ENCODE measurements around the gene SH3RF3. TPM values are rescaled to one million over a fixed set of nuclear protein-coding genes. Genes with fewer than 3 reads are reported as not detected.

SH3RF3 gene
- total and polyA plus RNA-seq, 2 of the 13 experiments (the other 11 are each of a cell fraction or from before 2014, with no cell fraction given), result 0.04 TPM; not detected in 1

GRCh38 chr2:109503191-109503590 is 374.2 kb downstream of the SH3RF3 start:
- FAIRE-seq (no peak), ATAC-seq (no peak), DNase-seq (ENCODE audit: low spot score) (no peak)
- no peak overlapping the region for H3K27ac ChIP-seq (ENCODE audit: extremely low read length, insufficient read depth, low read length)
- no peak overlapping the region for H3K4me3 ChIP-seq (replicated peaks in 1 of 3; ENCODE audit: insufficient read depth in 1 of 3, low read depth in 2 of 3, low read length in 3 of 3)
- CTCF ChIA-PET (ENCODE audit: low intra/inter-chr PET ratio, low total read pairs), result no interaction called here
- H3K27me3 ChIP-seq (ENCODE audit: control insufficient read depth in 1 of 2, insufficient read depth in 2 of 2, low read length in 2 of 2), result peaks cover 4 to 24% of the 10 kb centered on the region in 2 experiments; a peak in 2 of 5 replicates
- whole genome bisulfite sequencing (ENCODE audit: low lambda C conversion rate), result 47% methylated on average over 5 of the region's 5 CpGs
- H3K9me3 ChIP-seq (ENCODE audit: low read length), result no peaks in the 10 kb centered on the region
- H3K4me1 ChIP-seq (ENCODE audit: insufficient read depth, low read length), result no peaks in the 10 kb centered on the region
- BruUV-seq (replicated peaks), result no TSS peak
- H4K20me1 ChIP-seq (ENCODE audit: insufficient read depth, low read length), result no peaks in the 10 kb centered on the region
- no peaks in the 10 kb centered on the region for H3K79me2 ChIP-seq (ENCODE audit: insufficient read depth, low read length)
- POLR2A ChIA-PET, result no interaction called here
- H2AFZ ChIP-seq (ENCODE audit: low read length), result no peak overlapping the region
- no peaks in the 10 kb centered on the region for H3K36me3 ChIP-seq (replicated peaks in 1 of 2; ENCODE audit: control insufficient read depth in 1 of 2, insufficient read depth in 2 of 2, low read length in 2 of 2)
- in situ Hi-C loops (cut with HindIII; ENCODE audit: extremely low pct_ligation_motif_present, low pct_unique_long_range_greater_than_20kb), result loop anchor here (5.0 kb wide), 1 partner anchor 376 kb away; the partner anchor contains the start of gene SH3RF3
- H3K4me2 ChIP-seq (ENCODE audit: low read depth, low read length), result no peak overlapping the region
- intact Hi-C loops (cut with micrococcal nuclease; ENCODE audit: unreplicated experiment), result no loop called here
- no peak overlapping the region for H3K9ac ChIP-seq (ENCODE audit: insufficient read depth, low read depth, low read length)
- TF ChIP-seq, protein P1, sequence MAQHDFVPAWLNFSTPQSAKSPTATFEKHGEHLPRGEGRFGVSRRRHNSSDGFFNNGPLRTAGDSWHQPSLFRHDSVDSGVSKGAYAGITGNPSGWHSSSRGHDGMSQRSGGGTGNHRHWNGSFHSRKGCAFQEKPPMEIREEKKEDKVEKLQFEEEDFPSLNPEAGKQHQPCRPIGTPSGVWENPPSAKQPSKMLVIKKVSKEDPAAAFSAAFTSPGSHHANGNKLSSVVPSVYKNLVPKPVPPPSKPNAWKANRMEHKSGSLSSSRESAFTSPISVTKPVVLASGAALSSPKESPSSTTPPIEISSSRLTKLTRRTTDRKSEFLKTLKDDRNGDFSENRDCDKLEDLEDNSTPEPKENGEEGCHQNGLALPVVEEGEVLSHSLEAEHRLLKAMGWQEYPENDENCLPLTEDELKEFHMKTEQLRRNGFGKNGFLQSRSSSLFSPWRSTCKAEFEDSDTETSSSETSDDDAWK (CRISPR knock-in tag; IDR thresholded peaks at IDR 0.05), result no peak
- TF ChIP-seq MYC (CRISPR knock-in tag; IDR thresholded peaks at IDR 0.05; ENCODE audit: borderline replicate concordance), result no peak
- TF ChIP-seq CBFB (CRISPR knock-in tag; IDR thresholded peaks at IDR 0.05), result no peak
- no peak for TF ChIP-seq ZSCAN12 (CRISPR knock-in tag; IDR thresholded peaks at IDR 0.05)
- no peak for TF ChIP-seq FUBP1 (CRISPR knock-in tag; IDR thresholded peaks at IDR 0.05; ENCODE audit: borderline replicate concordance)
- no peak for TF ChIP-seq ZNF782 (CRISPR knock-in tag; IDR thresholded peaks at IDR 0.05; ENCODE audit: borderline replicate concordance)
- no peak for TF ChIP-seq ZNF260 (CRISPR knock-in tag; IDR thresholded peaks at IDR 0.05; ENCODE audit: borderline replicate concordance, low read depth)
- TF ChIP-seq ZZZ3 (CRISPR knock-in tag; IDR thresholded peaks at IDR 0.05; ENCODE audit: borderline replicate concordance), result no peak
- TF ChIP-seq ZNF264 (CRISPR knock-in tag; IDR thresholded peaks at IDR 0.05), result no peak
- TF ChIP-seq GLI4 (CRISPR knock-in tag; IDR thresholded peaks at IDR 0.05; ENCODE audit: borderline replicate concordance), result no peak
- TF ChIP-seq, protein P2, sequence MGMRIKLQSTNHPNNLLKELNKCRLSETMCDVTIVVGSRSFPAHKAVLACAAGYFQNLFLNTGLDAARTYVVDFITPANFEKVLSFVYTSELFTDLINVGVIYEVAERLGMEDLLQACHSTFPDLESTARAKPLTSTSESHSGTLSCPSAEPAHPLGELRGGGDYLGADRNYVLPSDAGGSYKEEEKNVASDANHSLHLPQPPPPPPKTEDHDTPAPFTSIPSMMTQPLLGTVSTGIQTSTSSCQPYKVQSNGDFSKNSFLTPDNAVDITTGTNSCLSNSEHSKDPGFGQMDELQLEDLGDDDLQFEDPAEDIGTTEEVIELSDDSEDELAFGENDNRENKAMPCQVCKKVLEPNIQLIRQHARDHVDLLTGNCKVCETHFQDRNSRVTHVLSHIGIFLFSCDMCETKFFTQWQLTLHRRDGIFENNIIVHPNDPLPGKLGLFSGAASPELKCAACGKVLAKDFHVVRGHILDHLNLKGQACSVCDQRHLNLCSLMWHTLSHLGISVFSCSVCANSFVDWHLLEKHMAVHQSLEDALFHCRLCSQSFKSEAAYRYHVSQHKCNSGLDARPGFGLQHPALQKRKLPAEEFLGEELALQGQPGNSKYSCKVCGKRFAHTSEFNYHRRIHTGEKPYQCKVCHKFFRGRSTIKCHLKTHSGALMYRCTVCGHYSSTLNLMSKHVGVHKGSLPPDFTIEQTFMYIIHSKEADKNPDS (CRISPR knock-in tag; IDR thresholded peaks at IDR 0.05), result no peak
- TF ChIP-seq ZNF33A (CRISPR knock-in tag; IDR thresholded peaks at IDR 0.05; ENCODE audit: borderline replicate concordance), result no peak
- no peak for TF ChIP-seq PHF8 (CRISPR knock-in tag; IDR thresholded peaks at IDR 0.05)
- no peak for TF ChIP-seq TOE1 (CRISPR knock-in tag; IDR thresholded peaks at IDR 0.05)
- no peak for TF ChIP-seq ZNF451 (CRISPR knock-in tag; IDR thresholded peaks at IDR 0.05)
- TF ChIP-seq NPAS2 (CRISPR knock-in tag; IDR thresholded peaks at IDR 0.05; ENCODE audit: borderline replicate concordance), result no peak
- no peak for TF ChIP-seq GMEB1 (CRISPR knock-in tag; IDR thresholded peaks at IDR 0.05; ENCODE audit: borderline replicate concordance)
